ENCODE data around the gene MMP19.
"Not testable (repeated sequence)": the region's sequence is repeated elsewhere in the genome, so short reads cannot be mapped to it uniquely, and the experiment has no call there.

MMP19 gene, protein sequence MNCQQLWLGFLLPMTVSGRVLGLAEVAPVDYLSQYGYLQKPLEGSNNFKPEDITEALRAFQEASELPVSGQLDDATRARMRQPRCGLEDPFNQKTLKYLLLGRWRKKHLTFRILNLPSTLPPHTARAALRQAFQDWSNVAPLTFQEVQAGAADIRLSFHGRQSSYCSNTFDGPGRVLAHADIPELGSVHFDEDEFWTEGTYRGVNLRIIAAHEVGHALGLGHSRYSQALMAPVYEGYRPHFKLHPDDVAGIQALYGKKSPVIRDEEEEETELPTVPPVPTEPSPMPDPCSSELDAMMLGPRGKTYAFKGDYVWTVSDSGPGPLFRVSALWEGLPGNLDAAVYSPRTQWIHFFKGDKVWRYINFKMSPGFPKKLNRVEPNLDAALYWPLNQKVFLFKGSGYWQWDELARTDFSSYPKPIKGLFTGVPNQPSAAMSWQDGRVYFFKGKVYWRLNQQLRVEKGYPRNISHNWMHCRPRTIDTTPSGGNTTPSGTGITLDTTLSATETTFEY

DNA sequence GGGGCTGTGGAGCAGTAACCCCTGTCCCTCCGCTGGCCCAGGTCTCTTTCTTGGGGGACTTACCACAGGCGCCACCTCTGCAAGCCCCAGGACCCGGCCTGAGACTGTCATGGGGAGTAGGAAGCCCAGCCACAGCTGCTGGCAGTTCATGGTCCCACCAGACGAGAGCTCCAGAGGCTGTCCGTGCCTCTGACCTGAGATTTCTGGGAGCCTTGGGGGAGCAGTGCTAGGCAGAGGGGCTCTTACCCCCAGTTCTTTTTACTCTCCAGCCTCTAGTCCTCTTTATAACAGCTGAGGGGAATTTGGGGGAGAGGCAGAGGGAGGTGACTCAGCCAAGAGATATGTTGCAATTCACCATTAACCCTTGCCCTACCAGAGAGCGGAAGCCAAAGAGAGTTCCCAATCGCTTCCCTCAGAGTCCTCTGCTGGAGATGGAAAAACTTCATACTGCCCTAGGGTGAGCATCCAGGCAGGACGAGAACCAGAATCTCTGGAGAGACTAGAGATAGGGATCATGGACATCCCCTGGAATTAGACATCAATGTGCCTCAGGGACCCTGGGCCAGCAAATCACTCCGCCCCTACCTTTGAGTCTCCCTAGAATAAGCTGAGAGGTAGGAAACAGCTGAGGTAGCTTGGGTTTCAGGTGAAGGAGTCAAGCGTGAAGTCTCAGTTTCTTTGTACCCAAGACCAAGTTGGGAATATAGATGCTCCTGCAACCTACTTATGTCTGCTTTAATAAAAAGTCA lies at the start of gene MMP19:
Gene MMP19 (minus strand): TSS at position 256 of the 749 bp plus-strand sequence. CDS start 106 bp downstream, at position 150.
- DNase-seq = no peak

DNA sequence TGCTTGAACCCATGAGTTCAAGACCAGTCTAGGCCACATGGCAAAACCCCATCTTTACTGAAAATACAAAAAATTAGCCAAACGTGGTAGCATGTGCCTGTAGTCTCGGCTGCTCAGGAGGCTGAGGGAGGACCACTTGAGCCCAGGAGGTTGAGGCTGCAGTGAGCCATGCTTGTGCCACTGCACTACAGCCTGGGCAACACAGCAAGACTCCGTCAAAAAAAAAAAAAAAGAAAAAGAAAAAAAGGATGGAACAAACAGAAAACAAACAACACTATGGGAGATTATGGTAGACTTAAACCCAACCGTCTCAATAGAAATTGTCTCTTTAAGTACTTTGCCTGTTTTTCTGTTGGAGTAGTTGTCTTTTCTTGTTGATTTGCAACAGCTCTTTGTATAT lies 48.6 kb upstream of the MMP19 start:
- DNase-seq = no peak

DNA sequence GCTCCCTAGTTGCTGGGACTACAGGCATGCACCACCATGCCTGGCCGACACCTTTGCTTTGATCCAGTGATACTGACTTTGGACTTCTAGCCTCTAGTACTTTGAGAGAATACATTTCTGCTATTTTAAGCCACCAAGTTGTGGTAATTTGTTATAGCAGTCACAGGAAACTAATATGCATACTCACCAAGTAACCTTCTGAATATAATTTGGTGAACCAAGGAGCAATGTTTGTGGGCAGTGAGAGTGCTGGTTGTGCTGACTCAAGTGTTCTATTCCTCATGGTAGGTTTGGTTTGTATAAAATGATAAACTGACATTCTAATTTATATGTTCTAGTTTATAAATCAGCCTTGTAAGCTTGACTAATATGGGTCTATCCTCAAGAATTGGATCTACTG lies 42.4 kb upstream of the MMP19 start:
- DNase-seq = no peak

DNA sequence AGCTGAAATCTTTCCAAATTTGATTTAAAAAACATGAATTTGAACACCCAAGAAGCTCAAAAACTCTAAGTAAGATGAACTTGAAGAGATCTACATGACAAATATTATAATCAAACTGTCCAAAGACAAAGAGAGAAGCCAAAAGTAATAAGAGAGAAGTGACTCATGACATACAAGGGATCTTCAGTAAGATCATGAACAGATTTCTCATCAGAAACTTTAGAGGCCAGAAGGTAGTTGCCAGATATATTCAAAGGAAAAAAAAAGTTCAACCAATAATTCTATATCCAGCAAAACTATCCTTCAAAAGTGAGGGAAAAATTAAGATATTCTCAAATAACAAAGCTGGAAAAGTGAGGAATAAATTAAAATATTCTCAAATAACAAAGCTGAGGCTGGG lies 35.1 kb upstream of the MMP19 start:
- DNase-seq = no peak

DNA sequence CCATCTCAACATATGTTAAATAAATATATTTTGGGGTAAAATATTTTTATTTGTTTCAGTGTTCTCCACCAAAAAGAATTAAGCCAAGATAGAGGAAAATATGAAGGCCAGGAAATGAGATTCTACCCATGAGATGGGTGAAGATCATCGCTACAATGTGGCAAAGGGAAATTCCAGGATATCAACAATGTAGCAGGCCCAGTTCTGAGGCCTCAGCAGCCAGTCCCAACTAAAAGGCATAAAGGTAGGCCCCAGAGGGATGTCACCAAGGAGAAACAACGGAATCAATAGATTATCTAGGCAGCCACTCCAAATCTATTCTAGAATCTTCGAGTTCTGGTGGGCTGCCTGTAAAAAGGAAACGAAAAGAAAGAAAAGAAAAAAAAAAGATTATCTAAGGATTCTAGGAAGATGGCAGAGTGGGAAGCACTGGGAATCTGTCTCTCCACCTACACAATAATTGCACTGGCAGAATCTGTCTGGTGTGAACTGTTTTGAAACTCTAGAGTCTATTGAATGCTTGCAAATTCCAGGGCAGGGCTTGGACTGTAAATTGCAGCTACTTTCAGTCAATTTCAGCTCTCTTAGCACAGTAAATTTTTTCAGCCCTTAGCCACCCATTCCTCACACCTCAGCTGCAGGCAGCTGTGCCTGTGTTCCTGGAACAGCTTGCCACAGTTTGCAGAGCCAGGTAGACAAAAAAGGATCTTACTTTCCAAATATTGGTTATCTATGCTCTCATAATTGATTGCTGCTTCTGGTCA lies 33.1 kb upstream of the MMP19 start:
- peak in 12 of 58 donors; percentile 1 to 68 (median 10) for DNase-seq

DNA sequence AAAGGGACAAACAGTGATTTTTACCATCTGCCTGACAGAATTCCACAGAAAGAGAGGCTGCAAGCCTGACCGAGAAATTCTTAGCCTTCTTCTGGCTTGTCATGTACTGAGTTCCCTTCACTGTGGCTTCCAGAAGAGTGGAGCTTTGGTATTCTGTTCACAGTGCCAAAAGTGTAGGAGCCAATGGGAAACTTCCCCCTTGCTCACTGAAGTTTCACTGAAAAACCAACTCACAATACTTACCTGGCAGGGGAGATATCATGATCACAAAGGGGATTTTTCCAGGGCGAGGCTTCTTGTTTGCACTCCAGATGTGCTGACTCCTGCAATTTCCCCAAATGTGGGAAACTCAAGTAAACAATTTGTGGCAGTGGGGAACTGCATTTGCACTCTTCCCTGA lies 31.7 kb upstream of the MMP19 start:
- DNase-seq = peak in 3 of 58 donors; percentile 3 to 12 (median 5)

DNA sequence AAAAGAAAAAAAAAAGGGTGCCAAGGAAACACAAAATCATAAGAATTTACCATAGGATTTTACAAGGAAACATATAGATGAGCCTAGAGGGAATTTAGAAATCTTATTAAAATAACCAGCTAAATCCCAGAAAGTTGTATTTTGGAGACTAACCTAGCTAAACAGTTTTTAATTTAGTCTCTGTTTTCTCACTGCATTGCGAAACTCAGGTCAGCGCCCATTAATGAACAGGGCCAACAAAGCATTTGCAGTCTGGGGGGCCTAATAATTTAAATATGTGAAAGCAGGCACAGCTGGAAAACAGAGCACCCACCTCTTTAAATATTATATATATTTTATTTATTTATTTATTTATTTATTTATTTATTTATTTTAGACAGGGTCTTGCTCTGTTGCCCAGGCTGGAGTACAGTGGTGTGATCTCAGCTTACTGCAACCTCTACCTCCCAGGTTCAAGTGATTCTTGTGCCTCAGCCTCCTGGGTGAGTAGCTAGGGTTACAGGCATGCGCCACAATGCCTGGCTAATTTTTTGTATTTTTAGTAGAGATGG lies 23.8 kb upstream of the MMP19 start:
- not testable (repeated sequence) for DNase-seq

DNA sequence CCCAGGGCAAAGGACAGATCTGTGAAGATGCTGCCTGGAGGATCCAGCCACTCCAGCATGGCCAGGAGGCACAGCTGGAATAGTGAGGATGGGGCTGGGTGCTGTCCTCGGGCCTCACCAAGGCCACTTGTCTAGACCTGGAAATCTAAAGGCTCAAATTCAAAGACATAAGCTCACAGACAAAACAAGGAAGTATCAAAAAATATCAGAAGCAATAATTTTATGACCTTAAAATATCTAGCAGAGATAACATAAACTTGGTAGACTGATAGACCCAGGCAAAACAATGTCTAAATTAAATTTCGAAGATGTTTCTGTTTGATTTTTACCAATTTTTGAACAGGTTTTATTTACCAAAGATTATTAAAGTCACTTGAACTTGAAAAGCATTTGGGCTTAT lies 22.6 kb upstream of the MMP19 start:
- DNase-seq = no peak

DNA sequence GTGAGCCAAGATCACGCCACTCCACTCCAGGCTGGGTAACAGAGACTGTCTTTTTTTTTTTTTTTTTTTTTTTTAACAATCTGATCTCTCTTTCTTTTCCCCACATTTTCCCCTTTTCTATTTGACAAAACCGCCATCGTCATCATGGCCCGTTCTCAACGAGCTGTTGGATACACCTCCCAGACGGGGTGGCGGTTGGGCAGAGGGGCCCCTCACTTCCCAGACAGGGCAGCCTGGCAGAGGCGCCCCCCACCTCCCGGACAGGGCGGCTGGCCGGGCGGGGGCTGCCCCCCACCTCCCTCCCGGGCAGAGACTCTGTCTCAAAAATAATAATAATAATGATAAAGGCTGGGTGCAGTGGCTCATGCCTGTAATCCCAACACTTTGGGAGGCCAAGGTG lies 20.2 kb upstream of the MMP19 start:
- DNase-seq = not testable (repeated sequence)

DNA sequence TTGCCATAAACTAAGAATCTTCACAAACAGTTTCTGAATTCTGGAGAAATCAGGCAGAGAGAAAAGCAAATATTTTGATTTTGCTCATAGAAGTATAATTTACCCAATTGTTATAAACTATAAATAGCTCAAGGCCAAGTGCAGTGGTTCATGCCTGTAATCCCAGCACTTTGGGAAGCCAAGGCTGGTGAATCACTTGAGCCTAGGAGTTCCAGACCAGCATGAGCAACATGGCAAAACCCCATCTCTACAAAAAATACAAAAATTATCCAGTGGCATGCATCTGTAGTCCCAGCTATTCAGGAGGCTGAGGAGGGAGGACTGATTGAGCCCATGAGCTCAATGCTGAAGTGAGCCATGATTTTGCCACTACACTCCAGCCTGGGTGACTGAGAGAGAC lies 19.6 kb upstream of the MMP19 start:
- DNase-seq = no peak

DNA sequence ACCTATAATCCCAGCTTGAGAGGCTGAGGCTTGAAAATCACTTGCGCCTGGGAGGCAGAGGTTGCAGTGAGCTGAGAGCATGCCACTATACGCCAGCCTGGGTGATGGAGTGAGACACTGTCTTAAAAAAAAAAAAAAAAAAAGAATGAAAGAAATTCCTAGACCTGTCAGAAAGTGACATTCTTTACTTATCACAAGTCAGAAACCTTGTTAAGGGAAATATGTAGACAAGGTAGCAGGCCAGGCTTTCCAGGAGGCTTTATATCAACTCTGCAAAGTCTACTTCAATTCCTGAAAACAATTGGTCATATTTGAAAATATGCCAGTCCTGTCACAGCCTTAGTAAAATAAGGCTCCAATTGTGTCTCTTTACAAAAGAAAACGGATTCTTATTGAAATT lies 19.1 kb upstream of the MMP19 start:
- no peak for DNase-seq

DNA sequence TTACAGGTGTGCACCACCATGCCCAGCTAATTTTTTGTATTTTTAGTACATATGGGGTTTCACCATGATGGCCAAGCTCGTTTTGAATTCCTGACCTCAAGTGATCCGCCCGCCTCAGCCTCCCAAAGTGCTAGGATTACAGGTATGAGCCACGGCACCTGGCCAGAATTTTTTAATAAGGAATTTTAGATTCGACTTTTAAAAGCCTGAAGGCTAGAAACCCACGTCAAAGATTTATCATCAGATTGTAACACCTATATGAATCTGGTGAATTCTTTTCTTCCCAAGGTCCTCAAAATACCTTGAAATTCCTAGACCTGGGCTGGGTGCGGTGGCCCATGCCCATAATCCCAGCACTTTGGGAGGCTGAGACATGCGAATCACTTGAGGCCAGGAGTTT lies 18.7 kb upstream of the MMP19 start:
- DNase-seq = no peak

DNA sequence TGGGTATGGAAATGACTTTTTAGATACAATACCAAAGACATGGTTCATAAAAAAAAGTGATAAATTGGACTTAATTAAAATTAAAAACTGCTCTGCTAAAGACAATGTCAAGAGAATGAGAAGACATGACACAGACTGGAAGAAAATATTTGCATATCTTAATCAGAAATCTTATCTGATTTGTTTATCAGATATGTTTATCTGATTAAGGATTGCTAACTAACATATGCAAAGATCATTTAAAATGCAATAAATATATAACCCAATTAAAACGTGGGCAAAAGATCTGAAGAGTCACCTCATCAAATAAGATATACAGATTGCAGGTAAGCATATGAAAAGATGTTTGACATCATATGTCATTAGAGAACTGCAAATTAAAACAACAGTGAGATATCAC lies 10.0 kb upstream of the MMP19 start:
- no peak for DNase-seq

DNA sequence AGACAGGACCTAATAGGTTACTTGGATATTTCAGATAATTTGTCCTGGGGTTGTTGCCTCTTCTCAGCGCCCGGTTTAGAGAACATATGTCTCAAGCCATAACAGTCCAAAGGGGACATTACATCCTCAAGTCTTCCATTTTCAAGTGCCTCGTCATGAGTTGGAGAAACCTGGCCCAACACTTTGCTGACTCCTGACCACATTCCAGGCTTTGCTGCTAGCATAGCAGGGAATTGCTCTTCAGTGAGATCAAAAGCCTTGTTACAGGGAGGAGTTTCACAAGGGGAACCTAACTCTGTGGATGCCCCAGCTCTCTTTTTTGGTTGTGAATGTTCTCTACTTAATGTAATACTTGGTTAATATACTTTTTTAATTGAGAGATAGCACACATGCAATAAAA lies 8.2 kb upstream of the MMP19 start:
- DNase-seq = no peak

DNA sequence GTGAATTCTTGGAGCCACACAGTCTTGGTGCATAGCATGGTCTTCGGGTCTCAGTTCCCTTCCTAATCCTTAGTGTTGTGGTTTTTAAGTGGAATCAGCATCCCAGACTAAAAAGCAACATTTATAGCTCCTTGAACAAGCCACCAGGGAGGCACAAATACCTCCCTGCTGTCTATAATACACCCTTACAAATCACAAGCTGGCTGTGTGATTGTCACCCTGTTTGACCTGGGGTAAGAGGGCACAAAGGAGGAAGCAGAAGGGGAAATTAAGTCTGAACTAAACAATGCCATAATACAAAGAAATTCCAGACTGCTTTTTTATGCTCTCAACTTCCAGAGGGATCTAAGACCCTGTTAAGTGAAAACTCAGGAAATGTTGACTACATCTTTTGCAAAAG lies 7.7 kb upstream of the MMP19 start:
- no peak for DNase-seq

DNA sequence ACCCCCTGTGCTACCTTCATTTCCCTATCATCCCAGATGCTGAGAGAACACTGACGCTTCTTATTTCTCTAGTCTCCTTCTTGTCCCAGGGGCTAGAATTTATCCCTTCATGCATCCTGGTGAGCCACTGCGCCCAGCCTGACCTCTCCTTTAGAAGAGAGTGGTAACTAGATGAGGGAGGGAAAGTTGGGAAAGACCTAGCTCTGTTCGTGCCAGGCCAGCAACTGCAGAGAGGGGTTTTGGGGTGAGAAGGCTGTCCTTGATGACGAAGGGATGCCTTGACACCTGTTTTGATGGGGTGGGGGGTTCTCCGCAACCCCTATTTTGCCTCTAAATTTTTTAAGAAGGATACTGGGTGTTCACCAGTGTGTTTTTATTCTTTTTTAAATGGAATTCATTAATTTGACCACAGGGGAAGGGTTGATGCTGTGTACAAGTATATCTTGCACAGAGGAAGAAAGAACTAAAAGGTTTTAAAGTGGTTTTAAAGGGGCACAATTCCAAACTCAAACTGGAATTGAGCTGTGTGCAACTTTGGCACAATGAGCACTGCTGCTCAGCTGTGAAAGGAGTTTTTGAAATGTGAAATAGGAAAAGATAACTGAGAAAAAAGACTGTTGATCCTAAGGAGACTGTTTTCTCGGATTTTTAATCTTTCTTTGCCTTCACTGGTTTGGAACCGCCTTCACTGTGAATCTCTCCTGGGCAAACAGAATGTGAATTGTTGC lies 7.0 kb upstream of the MMP19 start:
- no peak for DNase-seq

DNA sequence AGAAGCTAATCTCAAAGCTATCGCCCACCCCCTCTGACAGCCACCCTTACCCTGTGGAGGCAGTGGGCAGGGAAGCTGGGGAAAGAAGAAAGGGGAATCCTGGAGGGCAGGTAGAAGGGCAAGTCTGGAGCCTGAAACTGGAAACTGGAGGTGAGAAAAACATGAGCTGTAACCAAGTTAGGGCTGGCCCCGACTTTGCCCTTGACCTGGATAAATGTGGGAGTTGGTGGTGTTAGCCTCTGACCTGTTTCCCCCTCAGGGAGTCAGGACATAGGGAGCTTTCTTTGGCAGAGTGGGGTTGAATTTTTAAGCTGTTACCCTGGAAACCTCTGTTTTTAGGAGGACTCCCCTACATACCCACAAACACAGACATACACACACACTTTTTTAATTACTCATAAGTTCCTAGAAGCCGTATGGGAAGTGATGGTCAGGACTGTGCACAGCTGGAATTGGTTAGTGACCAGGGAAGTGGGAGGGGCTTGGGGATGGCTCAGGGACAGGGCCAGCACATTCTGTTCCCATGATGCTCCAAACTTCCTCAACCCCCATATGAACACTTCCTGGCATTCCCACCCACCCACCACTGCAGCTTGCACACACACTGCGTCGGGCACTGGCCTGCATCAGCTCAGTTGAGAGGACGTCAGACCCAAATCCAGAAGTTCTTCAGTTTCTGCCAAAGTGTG lies 5.0 kb upstream of the MMP19 start:
- DNase-seq = peak in 24 of 58 donors; percentile 1 to 49 (median 12)

DNA sequence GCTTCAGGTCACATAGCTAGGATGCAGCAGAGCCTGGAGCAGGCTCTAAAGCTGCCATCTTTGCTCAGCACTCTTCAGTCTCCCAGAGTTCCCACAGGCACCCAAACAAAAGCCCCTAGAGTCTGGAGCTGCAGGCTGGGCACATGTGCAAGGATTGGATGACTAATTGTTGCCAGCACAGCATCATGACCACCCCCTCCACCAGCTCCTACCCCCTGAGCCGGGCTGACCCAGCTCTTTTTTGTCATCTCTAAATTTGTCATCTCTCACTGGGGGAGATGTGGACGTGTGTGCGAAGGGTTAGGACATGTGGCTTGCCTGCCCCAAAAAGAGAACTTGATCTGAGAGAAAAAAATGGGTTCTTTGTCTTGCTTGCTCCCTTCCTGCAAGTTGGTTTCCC lies 4.3 kb upstream of the MMP19 start:
- peak in 2 of 58 donors; percentile 12 to 16 for DNase-seq

DNA sequence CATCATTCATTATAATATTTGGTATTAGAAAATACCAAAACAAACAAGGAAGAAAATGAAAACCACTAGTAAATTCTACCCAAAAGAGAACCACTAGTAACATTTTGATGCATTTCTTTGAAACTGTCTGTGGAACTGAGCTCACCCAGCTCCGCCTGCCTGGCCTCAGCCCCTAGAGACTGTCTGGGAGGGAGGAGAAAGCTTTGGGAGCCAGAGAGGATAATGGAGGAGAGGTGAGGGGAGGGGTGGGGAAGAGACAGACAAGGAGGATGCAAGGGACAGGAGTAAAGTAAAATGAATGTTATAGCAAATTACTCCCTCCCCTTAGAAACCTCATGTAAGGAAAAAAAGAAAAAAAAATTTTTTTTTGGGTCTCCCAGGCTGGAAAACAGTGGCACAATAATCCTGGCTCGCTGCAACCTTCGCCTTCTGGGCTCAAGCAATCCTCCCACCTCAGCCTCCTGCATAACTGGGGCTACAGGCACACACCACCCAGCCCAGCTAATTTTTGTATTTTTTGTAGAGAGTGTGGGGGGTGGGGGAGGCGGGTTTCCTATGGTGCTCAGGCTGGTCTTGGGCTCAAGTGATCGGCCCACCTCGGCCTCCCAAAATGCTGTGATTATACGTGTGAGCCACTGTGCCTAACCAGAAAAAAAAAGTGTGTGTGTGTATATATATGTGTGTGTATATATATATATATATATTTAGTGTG lies 3.2 kb upstream of the MMP19 start:
- no peak for DNase-seq
